Choroid plexus epithelial cell (primary cell): Measurements from ENCODE around the gene CAPN3.

Source experiments
- DNase-seq: peaks from one replicate; pipeline ENCODE4 v3.0.0-alpha.2; 2010; ENCODE audit warnings: low read depth
- H3K4me3 ChIP-seq: 2 replicates; pipeline ENCODE4 v1.5.1; 2011; ENCODE audit warnings: low read depth, mild to moderate bottlenecking, control low read depth, low read length, moderate library complexity
- TF ChIP-seq, protein P1 (sequence below): conservative IDR thresholded peaks from 2 replicates; pipeline ENCODE4 v1.5.1; 2011; ENCODE audit warnings: low read depth, mild to moderate bottlenecking, control low read depth, inconsistent platforms, low read length, moderate library complexity

CAPN3 gene

DNA sequence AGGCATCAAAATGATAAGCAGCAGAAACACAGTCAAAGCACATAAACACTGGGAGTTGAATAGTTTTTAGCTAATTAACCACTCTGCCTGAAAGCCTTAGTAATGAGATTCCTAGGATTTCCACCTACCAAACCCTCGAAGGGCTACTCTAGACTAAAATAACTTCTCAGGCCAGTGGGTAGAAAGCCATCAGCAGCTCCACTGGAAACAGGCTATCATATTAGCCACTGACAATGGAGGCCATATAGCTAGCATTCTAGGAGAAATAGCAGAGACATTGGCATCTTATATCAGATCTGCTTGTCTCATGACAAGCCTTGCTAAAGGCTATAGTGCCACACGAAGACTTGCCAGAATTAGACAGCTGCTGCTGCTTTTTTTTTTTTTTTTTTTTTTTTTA, 4.5 kb upstream of the CAPN3 start:
- no peak for DNase-seq
- H3K4me3 ChIP-seq, result no peak overlapping the region
- TF ChIP-seq, protein P1, sequence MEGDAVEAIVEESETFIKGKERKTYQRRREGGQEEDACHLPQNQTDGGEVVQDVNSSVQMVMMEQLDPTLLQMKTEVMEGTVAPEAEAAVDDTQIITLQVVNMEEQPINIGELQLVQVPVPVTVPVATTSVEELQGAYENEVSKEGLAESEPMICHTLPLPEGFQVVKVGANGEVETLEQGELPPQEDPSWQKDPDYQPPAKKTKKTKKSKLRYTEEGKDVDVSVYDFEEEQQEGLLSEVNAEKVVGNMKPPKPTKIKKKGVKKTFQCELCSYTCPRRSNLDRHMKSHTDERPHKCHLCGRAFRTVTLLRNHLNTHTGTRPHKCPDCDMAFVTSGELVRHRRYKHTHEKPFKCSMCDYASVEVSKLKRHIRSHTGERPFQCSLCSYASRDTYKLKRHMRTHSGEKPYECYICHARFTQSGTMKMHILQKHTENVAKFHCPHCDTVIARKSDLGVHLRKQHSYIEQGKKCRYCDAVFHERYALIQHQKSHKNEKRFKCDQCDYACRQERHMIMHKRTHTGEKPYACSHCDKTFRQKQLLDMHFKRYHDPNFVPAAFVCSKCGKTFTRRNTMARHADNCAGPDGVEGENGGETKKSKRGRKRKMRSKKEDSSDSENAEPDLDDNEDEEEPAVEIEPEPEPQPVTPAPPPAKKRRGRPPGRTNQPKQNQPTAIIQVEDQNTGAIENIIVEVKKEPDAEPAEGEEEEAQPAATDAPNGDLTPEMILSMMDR, result no peak

- no peak overlapping the region for H3K4me3 ChIP-seq
- TF ChIP-seq, protein P1, result no peak
- no peak for DNase-seq
Measured at GRCh38 chr15:42355291-42355690, 4.0 kb upstream of the CAPN3 start.

DNA sequence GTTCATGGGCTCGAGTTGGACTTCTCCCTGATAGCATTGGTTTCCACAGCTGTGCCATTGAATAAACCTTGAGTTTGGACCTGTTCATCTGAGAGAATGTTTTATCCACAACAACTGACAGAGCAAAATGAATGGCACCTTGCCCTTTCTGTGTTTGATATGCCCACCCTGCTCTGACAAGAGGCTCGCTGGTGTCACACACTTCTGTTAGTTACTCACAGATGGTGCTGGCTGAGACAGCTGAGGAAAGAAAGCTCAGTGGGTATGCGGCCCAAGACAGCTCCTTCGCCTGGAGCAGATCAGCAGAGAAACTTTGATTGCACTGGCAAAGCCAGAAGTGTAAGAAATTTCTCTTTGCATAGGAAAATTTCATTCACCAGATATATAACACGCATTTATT, 2.5 kb upstream of the CAPN3 start:
- TF ChIP-seq, protein P1, result no peak

GRCh38 chr15:42358141-42358540, 1.2 kb upstream of the CAPN3 start:
- no peak overlapping the region for H3K4me3 ChIP-seq
- DNase-seq, result no peak
- TF ChIP-seq, protein P1, result no peak

More for the DNA sequence above, 2.5 kb upstream of the CAPN3 start:
- no peak for DNase-seq
- no peak overlapping the region for H3K4me3 ChIP-seq

GRCh38 chr15:42359985-42360384, 684 bp downstream of the CAPN3 start:
- DNase-seq, result no peak

DNA sequence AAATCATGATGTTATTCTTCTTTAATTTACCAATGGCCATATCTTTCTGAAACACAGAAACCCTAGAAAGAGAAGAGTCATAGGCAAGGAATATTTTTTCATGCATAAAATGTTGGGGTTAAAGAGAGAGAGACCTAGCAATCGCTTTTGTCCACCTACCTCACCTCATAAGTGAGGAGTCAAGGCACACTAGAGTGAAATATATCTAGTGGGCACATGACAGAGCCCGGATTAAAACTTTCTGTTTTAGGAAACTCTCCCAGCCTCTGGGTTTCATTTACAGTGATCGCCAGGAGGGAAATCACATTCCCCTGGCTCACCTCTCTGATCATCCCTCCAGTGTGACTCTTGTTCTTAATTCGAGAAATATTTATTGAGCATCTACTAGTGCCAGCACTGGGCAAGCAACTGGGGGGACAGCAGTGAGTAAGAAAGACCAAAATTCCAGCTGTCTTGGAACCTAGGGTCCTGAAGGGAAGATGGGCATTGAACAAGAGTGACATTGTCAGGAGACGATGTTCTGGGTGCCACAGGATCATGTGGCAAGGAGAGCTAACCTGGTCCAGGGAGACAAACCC, 1.3 kb downstream of the CAPN3 start:
- DNase-seq, result no peak
- H3K4me3 ChIP-seq, result no peak overlapping the region
- TF ChIP-seq, protein P1, result no peak

More at GRCh38 chr15:42359985-42360384, 684 bp downstream of the CAPN3 start:
- no peak overlapping the region for H3K4me3 ChIP-seq
- TF ChIP-seq, protein P1, result no peak

DNA sequence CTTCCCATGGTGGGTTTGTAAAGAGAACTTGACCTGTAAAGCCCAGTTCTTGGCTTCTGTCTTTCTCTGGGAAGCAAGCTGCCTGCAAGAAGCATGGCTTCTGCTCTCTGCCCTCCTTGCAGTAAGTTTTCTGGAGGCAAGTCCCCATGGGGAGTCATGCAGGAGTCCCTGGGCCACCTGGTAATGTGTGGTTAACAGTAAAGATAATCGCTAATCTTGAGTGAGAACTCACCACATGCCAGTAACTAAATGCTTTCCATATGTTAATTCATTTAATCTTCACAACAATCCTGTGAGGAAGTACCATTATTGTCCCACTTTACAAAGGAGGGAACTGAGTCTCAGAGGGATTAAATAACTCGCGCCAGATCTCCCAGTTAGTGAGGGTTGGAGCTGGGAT, 4.2 kb downstream of the CAPN3 start:
- TF ChIP-seq, protein P1, result no peak
- no peak for DNase-seq
- no peak overlapping the region for H3K4me3 ChIP-seq
